CD4-positive, alpha-beta T cell treated with Interleukin-2 at 100 ng/mL for 4 hours (primary cell): ENCODE results near the gene CP.
"Not testable (repeated sequence)": the region's sequence is repeated elsewhere in the genome, so short reads cannot be mapped to it uniquely, and the experiment has no call there.

Experiments
- DNase-seq: peaks from one replicate; pipeline ENCODE4 v3.0.0-alpha.2; 2020; ENCODE audit warnings: low spot score

CP gene

DNA sequence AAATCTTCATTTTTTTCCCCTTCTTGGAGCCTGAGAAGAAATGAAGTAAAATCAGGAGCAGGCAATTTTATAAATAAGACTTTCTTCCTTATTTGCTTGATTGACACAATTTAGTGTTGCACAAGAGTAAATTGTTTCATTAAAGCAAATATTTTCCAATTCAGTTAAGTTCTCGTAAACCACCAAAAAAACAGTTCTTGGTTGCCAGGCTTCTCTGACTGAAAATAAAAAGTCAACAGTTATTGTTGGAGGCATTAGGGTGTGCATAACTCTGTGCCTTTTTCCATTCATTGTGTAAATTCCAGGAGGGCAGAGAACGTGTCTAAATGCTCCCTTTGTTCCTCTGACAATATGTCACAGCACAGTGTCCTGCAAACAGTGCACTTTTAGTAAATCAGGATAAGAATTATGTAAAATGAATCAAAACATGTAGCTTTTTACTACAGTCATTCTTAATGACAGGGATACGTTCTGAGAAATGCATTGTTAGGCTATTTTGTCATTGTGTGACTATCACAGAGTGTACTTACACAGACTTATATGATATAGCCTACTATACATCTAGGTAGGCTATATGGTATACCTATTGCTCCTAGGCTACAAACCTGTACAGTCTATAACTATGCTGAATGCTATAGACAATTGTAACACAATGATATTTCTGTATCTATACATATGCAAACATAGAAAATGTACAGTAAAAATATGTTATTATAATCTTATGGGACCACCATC, at the start of gene CP:
TSS of gene CP (minus strand) at position 47 of the 735 bp plus-strand sequence. CDS start at position 10, 37 bp downstream.
- DNase-seq, result no peak

DNA sequence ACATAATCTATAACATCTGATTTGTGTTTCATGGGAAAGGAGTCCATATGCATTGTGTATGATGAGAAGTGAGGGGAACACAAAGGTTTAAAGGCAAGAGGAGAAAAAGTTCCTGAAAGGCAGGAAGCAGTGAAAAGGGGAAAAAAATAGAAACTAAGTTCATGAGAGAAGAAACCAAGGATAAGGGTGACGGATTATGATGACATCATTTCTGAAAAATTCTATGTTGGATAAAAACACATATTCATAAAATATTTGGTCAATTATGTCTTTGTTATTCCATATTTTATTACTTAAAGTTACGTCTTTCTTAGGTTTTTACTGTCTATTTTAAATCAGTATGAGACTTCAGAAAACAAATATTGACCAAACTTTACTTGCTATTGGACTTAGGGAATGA, 48.6 kb upstream of the CP start:
- no peak for DNase-seq

- no peak for DNase-seq
Observed at GRCh38 chr3:149269687-149270086, 48.1 kb upstream of the CP start.

- no peak for DNase-seq
Observed at GRCh38 chr3:149267565-149267964, 45.9 kb upstream of the CP start.

GRCh38 chr3:149266736-149267135, 45.1 kb upstream of the CP start:
- DNase-seq, result no peak

DNA sequence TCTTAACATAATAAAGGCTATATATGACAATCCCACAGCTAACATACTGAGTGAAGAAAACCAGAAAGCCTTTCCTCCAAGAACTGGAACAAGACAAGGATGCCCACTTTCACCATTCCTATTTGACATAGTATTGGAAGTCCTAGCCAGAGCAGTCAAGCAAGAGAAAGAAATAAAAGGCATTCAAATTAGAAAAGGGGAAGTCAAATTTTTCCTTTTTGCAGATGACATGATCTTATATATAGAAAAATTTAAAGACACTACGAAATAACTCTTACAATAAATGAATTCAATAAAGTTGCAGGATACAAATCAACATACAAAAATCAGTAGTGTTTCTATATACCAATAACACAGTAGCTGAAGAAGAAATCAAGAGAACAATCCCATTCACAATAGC, 42.2 kb upstream of the CP start:
- DNase-seq, result no peak

DNA sequence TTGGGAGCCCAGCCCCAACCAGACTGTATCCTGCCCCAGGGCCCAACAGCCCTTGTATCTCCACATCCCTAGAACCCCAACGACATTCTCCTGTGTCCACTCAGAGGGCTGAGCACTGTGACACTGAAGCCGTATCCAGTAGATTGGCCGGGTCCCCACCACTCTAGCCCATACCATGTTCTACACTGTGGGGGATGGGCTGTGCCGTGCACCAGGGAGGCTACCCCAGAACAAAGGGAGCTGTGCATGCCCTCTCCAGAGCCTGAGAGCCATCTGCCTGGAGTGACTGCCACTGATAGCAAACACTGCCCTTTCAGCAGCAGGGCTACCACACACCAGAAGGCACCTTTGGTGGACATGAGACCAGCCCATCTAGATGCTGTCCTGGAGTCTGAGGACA, 37.1 kb upstream of the CP start:
- no peak for DNase-seq

DNA sequence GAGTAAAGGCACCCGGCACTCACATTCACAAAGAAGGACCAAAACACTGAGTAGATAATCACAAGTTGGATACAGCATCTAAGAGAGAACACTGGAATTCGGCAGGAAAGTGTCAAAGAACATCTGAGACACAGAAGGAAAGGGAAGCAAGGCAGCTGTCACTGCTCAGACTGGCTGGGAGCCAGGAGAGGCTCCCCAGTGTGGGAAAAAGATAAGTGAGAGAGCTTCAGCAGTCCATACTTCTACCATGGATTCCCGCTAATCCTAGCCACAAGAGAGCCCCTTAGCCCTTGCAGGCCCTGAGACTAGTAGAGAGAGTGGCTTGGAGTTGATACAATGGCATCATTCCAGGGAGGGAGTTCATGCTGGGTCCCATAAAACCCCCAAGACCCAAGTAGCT, 36.7 kb upstream of the CP start:
- no peak for DNase-seq

GRCh38 chr3:149252272-149252671, 30.6 kb upstream of the CP start:
- DNase-seq, result no peak

GRCh38 chr3:149251186-149251585, 29.6 kb upstream of the CP start:
- no peak for DNase-seq

GRCh38 chr3:149247929-149248691, 26.5 kb upstream of the CP start:
- DNase-seq, result no peak

- no peak for DNase-seq
Observed at GRCh38 chr3:149247008-149247710, 25.5 kb upstream of the CP start.

DNA sequence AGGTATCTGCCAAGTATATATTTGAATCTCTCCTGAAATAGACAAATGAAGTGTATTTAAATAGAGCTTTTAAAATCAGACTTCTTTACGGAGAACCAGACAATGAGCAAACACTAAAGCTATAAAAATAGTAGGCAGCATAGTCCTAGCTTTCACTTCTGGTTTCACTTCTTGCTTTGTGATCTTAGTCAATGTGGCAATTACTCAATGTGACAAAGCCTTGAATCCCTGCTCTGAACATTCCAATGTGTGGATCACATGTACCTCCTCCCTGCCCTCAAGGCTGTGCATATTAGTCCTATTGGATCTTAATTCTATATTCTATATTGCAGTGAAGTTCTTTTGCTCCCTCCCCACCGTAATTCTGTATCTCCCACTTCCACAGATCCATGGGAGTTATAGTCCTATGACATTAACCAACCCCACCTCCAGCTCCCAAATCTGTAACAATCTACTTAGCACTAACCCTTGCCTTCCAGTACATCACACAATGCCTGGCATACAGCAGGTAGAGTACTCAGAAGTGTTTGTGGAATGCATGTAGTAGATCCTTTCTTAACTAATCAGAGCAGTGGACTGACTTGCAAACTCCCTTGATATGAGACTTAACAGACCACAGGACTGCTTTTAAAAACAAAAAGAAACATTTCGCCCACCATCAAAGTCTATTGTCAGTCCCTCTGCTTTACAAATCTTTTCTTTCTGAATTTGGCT, 24.3 kb upstream of the CP start:
- no peak for DNase-seq

DNA sequence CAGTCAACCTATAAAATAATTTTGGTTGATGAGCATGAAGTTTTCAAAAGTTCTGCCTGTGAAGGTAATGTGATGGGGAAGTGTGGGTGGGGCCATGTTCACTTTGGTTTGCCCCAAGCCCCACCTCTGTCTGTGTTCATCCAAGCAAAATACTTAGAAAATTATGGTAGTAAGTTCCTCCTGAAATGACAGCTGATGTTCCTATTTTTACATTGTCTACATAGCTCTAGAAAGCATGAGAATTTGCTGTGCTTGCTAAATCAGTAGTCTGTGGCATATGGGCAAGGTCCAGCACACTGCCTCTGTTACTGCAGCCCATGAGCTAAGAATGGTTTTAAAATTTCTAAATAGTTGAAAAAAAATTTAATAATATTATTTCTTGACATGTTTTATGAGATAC, 21.9 kb upstream of the CP start:
- no peak for DNase-seq

- no peak for DNase-seq
Observed at GRCh38 chr3:149239357-149239936, 17.8 kb upstream of the CP start.

GRCh38 chr3:149238268-149238667, 16.6 kb upstream of the CP start:
- not testable (repeated sequence) for DNase-seq

DNA sequence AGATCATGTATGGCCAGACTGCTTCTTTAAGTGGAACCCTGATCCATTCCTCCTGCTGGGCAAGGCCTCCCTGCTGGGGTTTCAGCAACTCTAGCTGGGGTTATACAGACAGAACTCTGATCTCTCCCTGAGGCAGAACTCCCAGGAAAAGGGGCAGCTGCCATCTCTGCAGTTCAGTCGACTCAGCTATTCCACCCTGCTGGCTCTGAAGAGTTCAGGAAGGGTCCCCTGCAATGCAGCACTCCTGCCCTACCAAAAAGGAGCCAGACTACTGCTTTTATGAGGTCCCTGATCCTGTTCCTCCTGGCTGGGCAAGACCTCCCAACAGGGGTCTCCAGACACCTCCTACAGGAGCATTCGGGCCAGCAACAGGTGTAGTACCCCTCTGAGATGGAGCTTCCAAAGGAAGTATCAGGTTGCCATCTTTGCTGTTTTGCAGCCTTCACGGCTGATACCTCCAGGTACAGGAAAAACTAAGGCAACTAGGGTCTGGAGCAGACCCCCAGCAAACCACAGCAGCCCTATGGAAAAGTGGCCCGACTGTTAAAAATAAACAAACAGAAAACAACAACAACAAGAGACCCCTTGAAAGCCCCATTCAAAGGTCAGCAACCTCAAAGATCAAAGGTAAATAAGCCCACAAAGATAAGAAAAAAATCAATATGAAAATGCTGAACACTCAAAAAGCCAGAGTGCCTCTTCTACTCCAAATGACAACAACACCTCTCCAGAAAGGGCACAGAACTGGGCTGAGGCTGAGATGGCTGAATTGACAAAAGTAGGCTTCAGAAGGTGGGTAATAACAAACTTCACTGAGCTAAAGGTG, 14.2 kb upstream of the CP start:
- DNase-seq, result no peak

DNA sequence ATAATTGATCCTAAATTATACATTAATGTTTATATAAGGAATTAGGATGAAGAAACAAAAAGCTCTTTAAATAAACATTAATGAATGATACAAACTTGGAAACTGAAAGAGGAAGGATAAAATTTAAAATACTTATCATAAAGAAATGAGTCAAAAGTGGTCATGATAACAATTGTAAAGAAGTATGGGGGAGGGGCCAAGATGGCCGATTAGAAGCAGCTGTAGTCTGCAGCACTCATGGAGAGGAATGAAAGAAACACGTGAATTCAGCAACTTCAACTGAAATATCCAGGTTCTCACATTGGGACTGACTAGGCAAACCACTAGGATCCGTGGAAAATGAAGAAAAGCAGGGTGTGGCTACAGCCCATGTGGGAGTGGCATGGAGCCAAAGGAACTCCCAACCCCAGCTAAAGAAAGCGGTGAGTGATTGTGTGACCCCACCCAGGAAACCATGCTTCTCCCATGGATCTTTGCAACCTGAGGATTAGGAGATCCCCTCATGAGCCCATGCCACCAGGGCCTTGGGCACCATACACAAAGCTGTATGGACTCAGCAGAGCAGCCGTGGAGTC, 13.1 kb upstream of the CP start:
- DNase-seq, result no peak

DNA sequence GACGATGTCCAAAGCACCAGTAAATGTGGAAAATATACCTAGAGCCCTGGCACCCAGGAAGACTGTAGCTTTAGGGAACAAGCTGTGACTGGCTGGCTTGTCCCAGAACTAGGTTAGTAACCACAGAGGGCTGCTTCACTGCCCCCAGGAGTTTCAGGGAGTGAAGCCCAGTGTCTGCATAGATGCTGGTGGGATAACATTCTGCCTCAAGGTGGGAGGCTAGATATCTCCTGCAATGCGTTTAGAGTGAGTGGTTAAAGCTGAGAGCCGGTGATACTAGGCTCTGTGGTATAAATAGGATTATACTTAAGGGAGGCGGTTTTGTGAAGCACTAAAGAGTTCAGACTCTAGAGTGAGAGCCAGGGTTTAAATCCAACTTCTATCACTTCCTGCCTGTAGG, 11.7 kb upstream of the CP start:
- no peak for DNase-seq

DNA sequence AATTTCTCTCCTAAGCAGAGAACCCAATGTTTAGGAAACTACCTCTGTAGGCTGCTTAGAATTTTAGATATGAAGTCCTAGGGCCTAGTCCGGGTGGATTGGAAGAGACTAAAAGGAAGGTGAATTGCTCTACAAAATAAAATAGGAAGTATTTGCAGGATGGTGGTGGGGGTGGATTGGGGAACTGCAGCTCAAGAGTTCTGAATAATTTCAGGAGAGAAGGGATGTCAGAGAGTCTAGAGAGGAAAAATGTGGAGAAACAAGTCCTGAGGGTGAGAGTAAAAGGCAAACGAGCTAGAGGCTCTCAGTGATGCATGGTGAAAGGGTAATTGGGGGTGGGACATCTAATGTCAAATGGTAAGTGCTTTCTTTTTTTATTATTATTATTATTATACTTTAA, 10.2 kb upstream of the CP start:
- DNase-seq, result no peak
